Fibroblast of villous mesenchyme (primary cell): ENCODE measurements around the gene RHOXF2B. TPM values are rescaled to one million over a fixed set of nuclear protein-coding genes. Genes with fewer than 3 reads are reported as not detected.
A peak's percentile ranks its signal among the peaks of the same experiment; 100 is the strongest.
"Not testable (repeated sequence)": the region's sequence is repeated elsewhere in the genome, so short reads cannot be mapped to it uniquely, and the experiment has no call there.

ENCODE experiments used
- DNase-seq: peaks from one replicate; pipeline ENCODE4 v3.0.0-alpha.2; 2010; ENCODE audit warnings: low read depth
- H3K4me3 ChIP-seq: 2 replicates; pipeline ENCODE4 v1.5.1; 2011; ENCODE audit warnings: low read depth, mild to moderate bottlenecking, low read length
- CTCF ChIP-seq: IDR thresholded peaks from 2 replicates; pipeline ENCODE4 v1.5.1; 2012; ENCODE audit warnings: low read depth, mild to moderate bottlenecking, low read length; ENCODE audit not compliant: insufficient read depth
- total RNA-seq: library from RNA; depleted of rRNA; stranded (reverse); fragments of >200 nt; gene quantifications from 2 replicates; pipeline ENCODE4 v1.2.3, GENCODE V29; 2012

Gene RHOXF2B
- total RNA-seq, 1 donor: not detected

- H3K4me3 ChIP-seq: no peak overlapping the region
- TF ChIP-seq CTCF: no peak
- no peak for DNase-seq
Measured at GRCh38 chrX:120090208-120090607, 12.7 kb upstream of the RHOXF2B start.

- no peak for TF ChIP-seq CTCF
- peak overlapping the region; percentile 25 for H3K4me3 ChIP-seq
- no peak for DNase-seq
Measured at GRCh38 chrX:120087289-120088017, 10.0 kb upstream of the RHOXF2B start.

- H3K4me3 ChIP-seq, DNase-seq: not testable (repeated sequence)
Measured at GRCh38 chrX:120085553-120086185, 8.2 kb upstream of the RHOXF2B start.

- not testable (repeated sequence) for DNase-seq, H3K4me3 ChIP-seq
Measured at GRCh38 chrX:120066169-120066568, 11.3 kb downstream of the RHOXF2B start.

- H3K4me3 ChIP-seq, DNase-seq: not testable (repeated sequence)
Measured at GRCh38 chrX:120042712-120043111, 34.8 kb downstream of the RHOXF2B start.

- DNase-seq, H3K4me3 ChIP-seq: not testable (repeated sequence)
Measured at GRCh38 chrX:120042247-120042646, 35.2 kb downstream of the RHOXF2B start.

GRCh38 chrX:120040176-120040575 lies 37.3 kb downstream of the RHOXF2B start:
- not testable (repeated sequence) for H3K4me3 ChIP-seq, DNase-seq

- DNase-seq: not testable (repeated sequence)
Measured at GRCh38 chrX:120039087-120039733, 38.3 kb downstream of the RHOXF2B start.

GRCh38 chrX:120036704-120037103 lies 40.8 kb downstream of the RHOXF2B start:
- TF ChIP-seq CTCF: no peak
- no peak overlapping the region for H3K4me3 ChIP-seq
- DNase-seq: no peak

More at GRCh38 chrX:120039087-120039733, 38.3 kb downstream of the RHOXF2B start:
- not testable (repeated sequence) for H3K4me3 ChIP-seq

- DNase-seq: not testable (repeated sequence)
Measured at GRCh38 chrX:120035522-120036309, 41.8 kb downstream of the RHOXF2B start.

More at GRCh38 chrX:120035522-120036309, 41.8 kb downstream of the RHOXF2B start:
- not testable (repeated sequence) for H3K4me3 ChIP-seq
